ENCODE data around the gene DDX49. TPM values are rescaled to one million over a fixed set of nuclear protein-coding genes. Genes with fewer than 3 reads are reported as not detected.
"Not testable (repeated sequence)": the region's sequence is repeated elsewhere in the genome, so short reads cannot be mapped to it uniquely, and the experiment has no call there.

The DDX49 gene
- total and polyA plus RNA-seq, 8 donors, result 17.5 to 42.2 (median 24.5) TPM

GRCh38 chr19:18898607-18899408 lies 20.7 kb upstream of the DDX49 start:
- Histone ChIP-seq H3K36me3 (peaks cover 0 to 12% (median 6%) of the 10 kb centered on the region in 3 donors), H3K4me1 (no peaks in the 10 kb centered on the region), H3K27me3 (peaks cover 0 to 10% (median 0%) of the 10 kb centered on the region in 4 donors), H3K27ac (no peak overlapping the region), H3K9me3 (no peaks in the 10 kb centered on the region), H3K4me3 (no peak overlapping the region)
- no peak for FAIRE-seq
- intact Hi-C loops (cut with DNase I), result loop anchor here in 1 of 3 donors (10.0 kb wide), 1 partner anchor 86 kb away; no protein-coding TSS in a partner anchor
- no peak for ATAC-seq
- TF ChIP-seq CTCF (IDR thresholded peaks at IDR 0.05), result no peak
- DNase-seq, result peak in 1 of 6 donors; percentile 66
- WGBS, 2 donors, result 68 to 73% methylated on average over 18 of the region's 18 CpGs

GRCh38 chr19:18899624-18900560 lies 19.6 kb upstream of the DDX49 start:
- DNase-seq (peak in 1 of 6 donors; percentile 67), FAIRE-seq (no peak), ATAC-seq (no peak)
- no peak for TF ChIP-seq CTCF (IDR thresholded peaks at IDR 0.05)
- intact Hi-C loops (cut with DNase I), result loop anchor here in 1 of 3 donors (10.0 kb wide), 1 partner anchor 85 kb away; no protein-coding TSS in a partner anchor
- 86 to 89% methylated on average over 20 of the region's 20 CpGs for WGBS, 2 donors
- Histone ChIP-seq H3K4me1 (no peaks in the 10 kb centered on the region), H3K27me3 (peaks cover 0 to under 1% (median 0%) of the 10 kb centered on the region in 4 donors), H3K27ac (no peak overlapping the region), H3K36me3 (peaks cover 0 to 15% (median 6%) of the 10 kb centered on the region in 3 donors), H3K4me3 (no peak overlapping the region), H3K9me3 (no peaks in the 10 kb centered on the region)

GRCh38 chr19:18900700-18901481 lies 18.6 kb upstream of the DDX49 start:
- 87 to 93% methylated on average over 17 of the region's 17 CpGs for WGBS, 2 donors
- TF ChIP-seq CTCF (IDR thresholded peaks at IDR 0.05), result no peak
- Histone ChIP-seq H3K9me3 (no peaks in the 10 kb centered on the region), H3K4me3 (no peak overlapping the region), H3K27ac (no peak overlapping the region), H3K4me1 (no peaks in the 10 kb centered on the region), H3K36me3 (peaks cover 0 to 21% (median 6%) of the 10 kb centered on the region in 3 donors), H3K27me3 (no peaks in the 10 kb centered on the region)
- peak in 1 of 6 donors; percentile 49 for DNase-seq
- intact Hi-C loops (cut with DNase I), result no loop called here
- FAIRE-seq, result no peak
- no peak for ATAC-seq

- Histone ChIP-seq H3K4me3 (no peak overlapping the region), H3K4me1 (no peaks in the 10 kb centered on the region), H3K27me3 (no peaks in the 10 kb centered on the region), H3K36me3 (peaks cover 5 to 27% (median 6%) of the 10 kb centered on the region in 3 donors), H3K27ac (no peak overlapping the region), H3K9me3 (no peaks in the 10 kb centered on the region)
- intact Hi-C loops (cut with DNase I), result no loop called here
- no peak for ATAC-seq
- no peak for TF ChIP-seq CTCF (IDR thresholded peaks at IDR 0.05)
- FAIRE-seq, result no peak
- 82 to 84% methylated on average over 7 of the region's 7 CpGs for WGBS, 2 donors
- no peak for DNase-seq
These were observed 18.0 kb upstream of the DDX49 start for GRCh38 chr19:18901491-18901890.

- ATAC-seq; FAIRE-seq; H3K9me3 ChIP-seq; DNase-seq; H3K4me3 ChIP-seq; H3K4me1 ChIP-seq; H3K27ac ChIP-seq; H3K27me3 ChIP-seq; intact Hi-C loops (cut with DNase I): not testable (repeated sequence)
- 96 to 98% methylated on average over 5 of the region's 5 CpGs for WGBS, 2 donors
- peaks cover 5 to 33% (median 11%) of the 10 kb centered on the region in 3 donors for H3K36me3 ChIP-seq
These were observed 17.0 kb upstream of the DDX49 start for GRCh38 chr19:18902519-18902918.
